Ishikawa (cell line): ENCODE measurements around the gene C16orf86.

Experiments
- CEBPB ChIP-seq: IDR thresholded peaks from 2 replicates; pipeline ENCODE4 v1.6.1; 2012
- CREB1 ChIP-seq: IDR thresholded peaks from 2 replicates; pipeline ENCODE4 v1.6.1; 2012; ENCODE audit warnings: low read depth
- EGR1 ChIP-seq: IDR thresholded peaks from 2 replicates; pipeline ENCODE4 v1.6.1; 2012
- EP300 ChIP-seq: IDR thresholded peaks from 2 replicates; pipeline ENCODE4 v1.6.1; 2012; ENCODE audit warnings: borderline replicate concordance
- FOXM1 ChIP-seq: IDR thresholded peaks from 2 replicates; pipeline ENCODE4 v1.6.1; 2012; ENCODE audit warnings: low read depth, borderline replicate concordance
- NFIC ChIP-seq: IDR thresholded peaks from 2 replicates; pipeline ENCODE4 v1.6.1; 2012
- RAD21 ChIP-seq: IDR thresholded peaks from 2 replicates; pipeline ENCODE4 v1.6.1; 2012; ENCODE audit warnings: low read depth
- REST ChIP-seq: IDR thresholded peaks from 2 replicates; pipeline ENCODE4 v1.6.1; 2012; ENCODE audit warnings: low read depth, mild to moderate bottlenecking
- TAF1 ChIP-seq: IDR thresholded peaks from 2 replicates; pipeline ENCODE4 v1.6.1; 2012; ENCODE audit warnings: low read depth, mild to moderate bottlenecking
- TCF12 ChIP-seq: IDR thresholded peaks from 2 replicates; pipeline ENCODE4 v1.6.1; 2012; ENCODE audit warnings: low read depth
- TEAD4 ChIP-seq: IDR thresholded peaks from 2 replicates; pipeline ENCODE4 v1.6.1; 2012
- YY1 ChIP-seq: IDR thresholded peaks from 2 replicates; pipeline ENCODE4 v1.6.1; 2012; ENCODE audit warnings: low read depth
- ZBTB7A ChIP-seq: IDR thresholded peaks from 2 replicates; pipeline ENCODE4 v1.6.1; 2012; ENCODE audit warnings: low read depth
- TF ChIP-seq, protein P1 (sequence below): IDR thresholded peaks from 2 replicates; pipeline ENCODE4 v1.6.1; 2012
- TF ChIP-seq, protein P2 (sequence below): IDR thresholded peaks from 2 replicates; pipeline ENCODE4 v1.6.1; 2012

C16orf86 gene

GRCh38 chr16:67656344-67657016 lies 10.1 kb upstream of the C16orf86 start:
- TF ChIP-seq TCF12 (no peak), FOXM1 (no peak), TAF1 (no peak), EGR1 (no peak), YY1 (no peak), REST (no peak), CREB1 (no peak), NFIC (no peak), RAD21 (no peak), TEAD4 (no peak)
- TF ChIP-seq, protein P1, sequence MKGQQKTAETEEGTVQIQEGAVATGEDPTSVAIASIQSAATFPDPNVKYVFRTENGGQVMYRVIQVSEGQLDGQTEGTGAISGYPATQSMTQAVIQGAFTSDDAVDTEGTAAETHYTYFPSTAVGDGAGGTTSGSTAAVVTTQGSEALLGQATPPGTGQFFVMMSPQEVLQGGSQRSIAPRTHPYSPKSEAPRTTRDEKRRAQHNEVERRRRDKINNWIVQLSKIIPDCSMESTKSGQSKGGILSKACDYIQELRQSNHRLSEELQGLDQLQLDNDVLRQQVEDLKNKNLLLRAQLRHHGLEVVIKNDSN: no peak

DNA sequence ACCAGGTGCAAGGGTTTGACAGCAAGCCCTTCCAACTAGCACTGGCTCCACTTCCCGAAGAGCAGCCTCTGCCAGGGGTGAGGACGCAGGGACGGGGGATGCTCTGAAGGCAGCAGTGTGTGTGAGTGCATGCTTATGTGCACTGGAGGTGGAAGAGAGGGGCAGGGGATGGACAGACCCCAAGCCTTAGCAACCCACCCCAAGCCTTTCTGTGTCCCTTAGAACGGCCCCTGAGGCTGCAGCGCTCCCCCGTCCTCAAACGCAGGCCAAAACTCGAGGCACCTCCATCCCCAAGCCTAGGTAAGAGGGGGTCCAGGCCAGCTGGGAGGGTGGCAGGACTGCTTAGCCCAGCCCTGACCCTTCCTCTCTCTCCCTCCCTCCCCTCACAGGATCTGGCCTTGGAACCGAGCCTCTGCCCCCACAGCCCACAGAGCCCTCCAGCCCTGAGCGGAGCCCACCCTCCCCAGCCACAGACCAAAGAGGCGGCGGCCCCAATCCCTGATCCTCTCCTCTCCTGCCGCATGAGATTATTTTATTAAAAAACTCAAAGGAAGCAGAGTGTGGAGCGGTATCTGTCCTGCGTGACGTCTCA lies 9.5 kb upstream of the C16orf86 start:
- TF ChIP-seq, protein P1: no peak
- TF ChIP-seq EP300 (no peak), ZBTB7A (no peak), RAD21 (no peak), CEBPB (no peak), FOXM1 (no peak), NFIC (no peak), TEAD4 (no peak), TCF12 (no peak), REST (no peak), EGR1 (no peak), TAF1 (no peak), CREB1 (no peak), YY1 (no peak)
- TF ChIP-seq, protein P2, sequence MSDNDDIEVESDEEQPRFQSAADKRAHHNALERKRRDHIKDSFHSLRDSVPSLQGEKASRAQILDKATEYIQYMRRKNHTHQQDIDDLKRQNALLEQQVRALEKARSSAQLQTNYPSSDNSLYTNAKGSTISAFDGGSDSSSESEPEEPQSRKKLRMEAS: no peak

GRCh38 chr16:67657751-67658518 lies 8.7 kb upstream of the C16orf86 start:
- TF ChIP-seq REST (no peak), CREB1 (no peak), TEAD4 (no peak), CEBPB (no peak), NFIC (no peak), TCF12 (no peak), FOXM1 (no peak), EP300 (no peak), RAD21 (no peak), TAF1 (no peak), EGR1 (no peak), ZBTB7A (no peak), YY1 (no peak)
- TF ChIP-seq, protein P2: no peak
- TF ChIP-seq, protein P1: no peak
